Measurements from ENCODE around the gene XPR1. TPM values are rescaled to one million over a fixed set of nuclear protein-coding genes. Genes with fewer than 3 reads are reported as not detected.

The XPR1 gene
- total RNA-seq, 1 experiment from 2014 or later, result 19.9 TPM

GRCh38 chr1:180641662-180642061 lies 9.8 kb downstream of the XPR1 start:
- POLR2A ChIA-PET, result no interaction called here
- H3K9me3 ChIP-seq (ENCODE audit: control insufficient read depth in 1 of 2, insufficient read depth in 1 of 2, low read depth in 1 of 2, low read length in 2 of 2), result no peaks in the 10 kb centered on the region
- RAD21 ChIA-PET (ENCODE audit: low non-redundant PET in 1 of 2, low total read pairs in 2 of 2, uncharacterized antibody in 2 of 2, unreplicated experiment in 2 of 2), result no interaction called here
- H4K20me1 ChIP-seq (ENCODE audit: insufficient read depth), result no peaks in the 10 kb centered on the region; the same call in 1 of the 2 replicates
- no peak overlapping the region for H3K9ac ChIP-seq (ENCODE audit: low read length)
- no peak overlapping the region for H3K4me2 ChIP-seq (ENCODE audit: low read length)
- intact Hi-C loops (cut with micrococcal nuclease), result no loop called here
- H2AFZ ChIP-seq (ENCODE audit: low read depth, low read length, poor library complexity, severe bottlenecking), result no peak overlapping the region
- no peaks in the 10 kb centered on the region for H3K36me3 ChIP-seq (ENCODE audit: control insufficient read depth in 1 of 2, insufficient read depth in 2 of 2, low read length in 2 of 2)
- peaks cover 19% of the 10 kb centered on the region for H3K79me2 ChIP-seq (ENCODE audit: insufficient read depth, low read length)
- CTCF ChIA-PET, result no interaction called here
- H3K4me3 ChIP-seq (replicated peaks in 1 of 2; ENCODE audit: low read depth in 1 of 2, low read length in 2 of 2), result no peak overlapping the region
- no peaks in the 10 kb centered on the region for H3K27me3 ChIP-seq (ENCODE audit: insufficient read depth, low read length)
- no peak for TF ChIP-seq SP1 (IDR thresholded peaks at IDR 0.05; ENCODE audit: low read depth)
- TF ChIP-seq JUND (IDR thresholded peaks at IDR 0.05), result no peak
- TF ChIP-seq TCF7L2 (IDR thresholded peaks at IDR 0.05; ENCODE audit: borderline replicate concordance, extremely low read depth, insufficient read depth, insufficient read length), result no peak
- H3K27ac ChIP-seq (ENCODE audit: low read depth, low read length), result no peak overlapping the region
- no peaks in the 10 kb centered on the region for H3K9me2 ChIP-seq (ENCODE audit: insufficient read depth)
- H3K4me1 ChIP-seq (ENCODE audit: control insufficient read depth in 1 of 2, insufficient read depth in 2 of 2, low read length in 2 of 2), result 0 out of 4 replicates have a peak, but pooled peaks cover 0 to 6% of the 10 kb centered on the region in 2 experiments
- BruUV-seq (replicated peaks), result no TSS peak
- ATAC-seq (no peak), DNase-seq (ENCODE audit: low read depth, low spot score) (no peak)

DNA sequence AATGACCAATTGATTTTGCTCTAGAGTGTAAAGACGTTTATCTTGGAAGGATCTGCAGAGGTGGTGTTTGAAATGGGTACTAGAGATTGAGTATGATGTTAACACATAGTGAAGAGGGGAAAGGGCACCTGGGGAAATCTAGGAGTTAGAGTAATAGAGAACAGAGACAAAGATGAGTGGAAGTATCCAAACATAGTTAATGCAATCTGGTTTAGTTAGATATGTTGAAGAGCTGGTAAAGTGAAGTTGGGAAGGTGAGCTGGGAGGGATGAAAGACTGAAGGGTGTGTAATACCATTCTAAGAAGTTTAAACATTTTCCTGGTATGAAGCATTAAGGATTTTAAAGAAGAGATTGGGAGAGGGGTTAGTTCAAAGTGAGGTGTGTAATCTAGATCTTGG lies 11.0 kb downstream of the XPR1 start:
- no peaks in the 10 kb centered on the region; the same call in 1 of the 2 replicates for H4K20me1 ChIP-seq (ENCODE audit: insufficient read depth)
- H2AFZ ChIP-seq (ENCODE audit: low read depth, low read length, poor library complexity, severe bottlenecking), result no peak overlapping the region
- 0 out of 4 replicates have a peak, but pooled peaks cover 0 to 6% of the 10 kb centered on the region in 2 experiments for H3K4me1 ChIP-seq (ENCODE audit: control insufficient read depth in 1 of 2, insufficient read depth in 2 of 2, low read length in 2 of 2)
- H3K4me3 ChIP-seq (replicated peaks in 1 of 2; ENCODE audit: low read depth in 1 of 2, low read length in 2 of 2), result no peak overlapping the region
- no peak overlapping the region for H3K27ac ChIP-seq (ENCODE audit: low read depth, low read length)
- no peaks in the 10 kb centered on the region for H3K36me3 ChIP-seq (ENCODE audit: control insufficient read depth in 1 of 2, insufficient read depth in 2 of 2, low read length in 2 of 2)
- no peak overlapping the region for H3K9ac ChIP-seq (ENCODE audit: low read length)
- no peaks in the 10 kb centered on the region for H3K27me3 ChIP-seq (ENCODE audit: insufficient read depth, low read length)
- intact Hi-C loops (cut with micrococcal nuclease), result no loop called here
- H3K9me3 ChIP-seq (ENCODE audit: control insufficient read depth in 1 of 2, insufficient read depth in 1 of 2, low read depth in 1 of 2, low read length in 2 of 2), result no peaks in the 10 kb centered on the region
- H3K79me2 ChIP-seq (ENCODE audit: insufficient read depth, low read length), result peaks cover 19% of the 10 kb centered on the region
- ChIA-PET RAD21 (ENCODE audit: low non-redundant PET in 1 of 2, low total read pairs in 2 of 2, uncharacterized antibody in 2 of 2, unreplicated experiment in 2 of 2) (no interaction called here), POLR2A (no interaction called here), CTCF (no interaction called here)
- ATAC-seq (no peak), DNase-seq (ENCODE audit: low read depth, low spot score) (no peak)
- H3K4me2 ChIP-seq (ENCODE audit: low read length), result no peak overlapping the region
- H3K9me2 ChIP-seq (ENCODE audit: insufficient read depth), result no peaks in the 10 kb centered on the region
- BruUV-seq (replicated peaks), result no TSS peak
- TF ChIP-seq POLR2A (IDR thresholded peaks at IDR 0.05; ENCODE audit: borderline replicate concordance, extremely low read depth, insufficient read depth, insufficient read length) (no peak), ZNF274 (IDR thresholded peaks at IDR 0.05; ENCODE audit: low read depth, low read length) (no peak), FOSL1 (IDR thresholded peaks at IDR 0.05; ENCODE audit: low read depth) (no peak), CTCF (IDR thresholded peaks at IDR 0.05 in 2 of 3, conservative IDR thresholded peaks at IDR 0.05 in 1 of 3; ENCODE audit: borderline replicate concordance in 1 of 3, insufficient read depth in 1 of 3, low read depth in 2 of 3, low read length in 2 of 3) (no peak), CBX3 (IDR thresholded peaks at IDR 0.05; ENCODE audit: low read depth) (no peak), JUND (IDR thresholded peaks at IDR 0.05) (no peak), RAD21 (IDR thresholded peaks at IDR 0.05; ENCODE audit: low read depth) (no peak), YY1 (IDR thresholded peaks at IDR 0.05; ENCODE audit: extremely low read depth, insufficient replicate concordance, low read depth, low read length) (no peak), SIN3A (IDR thresholded peaks at IDR 0.05; ENCODE audit: low read depth) (no peak), EZH2 (IDR thresholded peaks at IDR 0.05) (no peak), TCF7L2 (IDR thresholded peaks at IDR 0.05; ENCODE audit: borderline replicate concordance, extremely low read depth, insufficient read depth, insufficient read length) (no peak)
- TF ChIP-seq, protein P1, sequence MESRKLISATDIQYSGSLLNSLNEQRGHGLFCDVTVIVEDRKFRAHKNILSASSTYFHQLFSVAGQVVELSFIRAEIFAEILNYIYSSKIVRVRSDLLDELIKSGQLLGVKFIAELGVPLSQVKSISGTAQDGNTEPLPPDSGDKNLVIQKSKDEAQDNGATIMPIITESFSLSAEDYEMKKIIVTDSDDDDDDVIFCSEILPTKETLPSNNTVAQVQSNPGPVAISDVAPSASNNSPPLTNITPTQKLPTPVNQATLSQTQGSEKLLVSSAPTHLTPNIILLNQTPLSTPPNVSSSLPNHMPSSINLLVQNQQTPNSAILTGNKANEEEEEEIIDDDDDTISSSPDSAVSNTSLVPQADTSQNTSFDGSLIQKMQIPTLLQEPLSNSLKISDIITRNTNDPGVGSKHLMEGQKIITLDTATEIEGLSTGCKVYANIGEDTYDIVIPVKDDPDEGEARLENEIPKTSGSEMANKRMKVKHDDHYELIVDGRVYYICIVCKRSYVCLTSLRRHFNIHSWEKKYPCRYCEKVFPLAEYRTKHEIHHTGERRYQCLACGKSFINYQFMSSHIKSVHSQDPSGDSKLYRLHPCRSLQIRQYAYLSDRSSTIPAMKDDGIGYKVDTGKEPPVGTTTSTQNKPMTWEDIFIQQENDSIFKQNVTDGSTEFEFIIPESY (IDR thresholded peaks at IDR 0.05; ENCODE audit: extremely low read depth, insufficient replicate concordance, low read length), result no peak
- TF ChIP-seq, protein P2, sequence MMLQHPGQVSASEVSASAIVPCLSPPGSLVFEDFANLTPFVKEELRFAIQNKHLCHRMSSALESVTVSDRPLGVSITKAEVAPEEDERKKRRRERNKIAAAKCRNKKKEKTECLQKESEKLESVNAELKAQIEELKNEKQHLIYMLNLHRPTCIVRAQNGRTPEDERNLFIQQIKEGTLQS (IDR thresholded peaks at IDR 0.05), result no peak

Measured in HCT116 (cell line).